Subcutaneous abdominal adipose tissue (tissue), 5 donors: Measurements from ENCODE around the gene DOCK11.
"Not testable (repeated sequence)": the region's sequence is repeated elsewhere in the genome, so short reads cannot be mapped to it uniquely, and the experiment has no call there.

Experiments used
- H3K27ac ChIP-seq: one replicate; pipeline ENCODE4 v1.7.0; 2013; ENCODE audit warnings: low read depth, mild to moderate bottlenecking, inconsistent platforms, low read length, moderate library complexity
- H3K27me3 ChIP-seq, 5 donors: one replicate each; pipeline ENCODE4 v1.7.0; 2013; ENCODE audit warnings: low read length in 5 of 5, inconsistent platforms in 1 of 5; ENCODE audit not compliant: control insufficient read depth in 5 of 5, insufficient read depth in 4 of 5
- H3K36me3 ChIP-seq, 5 donors: one replicate each; pipeline ENCODE4 v1.7.0; 2013; ENCODE audit warnings: low read length in 5 of 5; ENCODE audit not compliant: control insufficient read depth in 5 of 5, insufficient read depth in 5 of 5
- H3K4me1 ChIP-seq, 5 donors: one replicate each; pipeline ENCODE4 v1.7.0; 2013; ENCODE audit warnings: low read length in 5 of 5, mild to moderate bottlenecking in 3 of 5, moderate library complexity in 1 of 5; ENCODE audit not compliant: control insufficient read depth in 5 of 5, insufficient read depth in 5 of 5
- H3K4me3 ChIP-seq, 5 donors: one replicate each; pipeline ENCODE4 v1.7.0; 2013; ENCODE audit warnings: low read length in 5 of 5, low read depth in 1 of 5
- H3K9ac ChIP-seq, 5 donors: one replicate each; pipeline ENCODE4 v1.7.0; 2013; ENCODE audit warnings: low read length in 5 of 5, mild to moderate bottlenecking in 4 of 5, moderate library complexity in 3 of 5
- H3K9me3 ChIP-seq, 5 donors: one replicate each; pipeline ENCODE4 v1.7.0; 2013; ENCODE audit warnings: low read length in 5 of 5; ENCODE audit not compliant: control insufficient read depth in 5 of 5
- donor health status: healthy.
- donor health status: healthy.
- donor health status: healthy.
- donor health status: healthy.
- donor health status: healthy.

The DOCK11 gene

GRCh38 chrX:118693843-118694242 lies 198.2 kb downstream of the DOCK11 start:
- Histone ChIP-seq H3K36me3 (peaks cover 0 to 4% (median 0%) of the 10 kb centered on the region in 5 donors), H3K9ac (no peak overlapping the region), H3K4me1 (peaks cover 0 to 11% (median 5%) of the 10 kb centered on the region in 5 donors), H3K4me3 (no peak overlapping the region), H3K27me3 (no peaks in the 10 kb centered on the region), H3K27ac (no peak overlapping the region), H3K9me3 (no peaks in the 10 kb centered on the region)

GRCh38 chrX:118694638-118695037 lies 199.0 kb downstream of the DOCK11 start:
- H3K9ac ChIP-seq, result no peak overlapping the region
- no peaks in the 10 kb centered on the region for H3K9me3 ChIP-seq
- no peak overlapping the region for H3K27ac ChIP-seq
- peaks cover 0 to 4% (median 0%) of the 10 kb centered on the region in 5 donors for H3K36me3 ChIP-seq
- H3K4me1 ChIP-seq, result peaks cover 0 to 11% (median 5%) of the 10 kb centered on the region in 5 donors
- no peak overlapping the region for H3K4me3 ChIP-seq
- H3K27me3 ChIP-seq, result no peaks in the 10 kb centered on the region

GRCh38 chrX:118698516-118699170 lies 203.0 kb downstream of the DOCK11 start:
- H3K36me3 ChIP-seq, result no peaks in the 10 kb centered on the region
- peaks cover 0 to 10% (median 5%) of the 10 kb centered on the region in 5 donors for H3K4me1 ChIP-seq
- no peak overlapping the region for H3K27ac ChIP-seq
- no peak overlapping the region for H3K4me3 ChIP-seq
- H3K27me3 ChIP-seq, result no peaks in the 10 kb centered on the region
- H3K9ac ChIP-seq, result no peak overlapping the region
- no peaks in the 10 kb centered on the region for H3K9me3 ChIP-seq

GRCh38 chrX:118702741-118703140 lies 207.1 kb downstream of the DOCK11 start:
- H3K4me1 ChIP-seq, result peaks cover 0 to 3% (median 0%) of the 10 kb centered on the region in 5 donors
- H3K27me3 ChIP-seq, result no peaks in the 10 kb centered on the region
- H3K36me3 ChIP-seq, result no peaks in the 10 kb centered on the region
- H3K9ac ChIP-seq, result no peak overlapping the region
- no peak overlapping the region for H3K4me3 ChIP-seq
- H3K27ac ChIP-seq, result no peak overlapping the region
- no peaks in the 10 kb centered on the region for H3K9me3 ChIP-seq

- Histone ChIP-seq H3K27me3 (no peaks in the 10 kb centered on the region), H3K4me1 (peaks cover 0 to 3% (median 0%) of the 10 kb centered on the region in 5 donors), H3K9ac (no peak overlapping the region), H3K36me3 (no peaks in the 10 kb centered on the region), H3K4me3 (no peak overlapping the region), H3K27ac (no peak overlapping the region), H3K9me3 (no peaks in the 10 kb centered on the region)
Observed at GRCh38 chrX:118706681-118707080, 211.1 kb downstream of the DOCK11 start.

GRCh38 chrX:118714521-118714920 lies 218.9 kb downstream of the DOCK11 start:
- Histone ChIP-seq H3K4me3 (no peak overlapping the region), H3K9ac (no peak overlapping the region), H3K9me3 (no peaks in the 10 kb centered on the region), H3K27ac (no peak overlapping the region), H3K4me1 (peaks cover 0 to 3% (median 0%) of the 10 kb centered on the region in 5 donors), H3K27me3 (no peaks in the 10 kb centered on the region), H3K36me3 (no peaks in the 10 kb centered on the region)

- not testable (repeated sequence) for H3K9me3 ChIP-seq, H3K27ac ChIP-seq, H3K4me1 ChIP-seq, H3K36me3 ChIP-seq, H3K27me3 ChIP-seq, H3K9ac ChIP-seq, H3K4me3 ChIP-seq
Observed at GRCh38 chrX:118715917-118716316, 220.3 kb downstream of the DOCK11 start.

GRCh38 chrX:118716833-118717232 lies 221.2 kb downstream of the DOCK11 start:
- H3K9me3 ChIP-seq, H3K4me3 ChIP-seq, H3K27me3 ChIP-seq, H3K36me3 ChIP-seq, H3K9ac ChIP-seq, H3K27ac ChIP-seq: not testable (repeated sequence)
- peaks cover 0 to 11% (median 0%) of the 10 kb centered on the region in 5 donors for H3K4me1 ChIP-seq

GRCh38 chrX:118717678-118718391 lies 222.2 kb downstream of the DOCK11 start:
- Histone ChIP-seq H3K27ac (no peak overlapping the region), H3K4me1 (peaks cover 0 to 11% (median 0%) of the 10 kb centered on the region in 5 donors), H3K27me3 (peaks cover 0 to 4% (median 0%) of the 10 kb centered on the region in 5 donors), H3K4me3 (no peak overlapping the region), H3K9ac (no peak overlapping the region), H3K36me3 (no peaks in the 10 kb centered on the region), H3K9me3 (peaks cover 0 to 2% (median 0%) of the 10 kb centered on the region in 5 donors)

GRCh38 chrX:118718737-118719136 lies 223.1 kb downstream of the DOCK11 start:
- no peak overlapping the region for H3K9ac ChIP-seq
- no peaks in the 10 kb centered on the region for H3K36me3 ChIP-seq
- peaks cover 0 to 11% (median 0%) of the 10 kb centered on the region in 5 donors for H3K4me1 ChIP-seq
- peaks cover 0 to 2% (median 0%) of the 10 kb centered on the region in 5 donors for H3K9me3 ChIP-seq
- no peak overlapping the region for H3K4me3 ChIP-seq
- no peak overlapping the region for H3K27ac ChIP-seq
- H3K27me3 ChIP-seq, result peaks cover 0 to 4% (median 0%) of the 10 kb centered on the region in 5 donors
